Measurements from ENCODE around the gene ASAP2.

The ASAP2 gene

DNA sequence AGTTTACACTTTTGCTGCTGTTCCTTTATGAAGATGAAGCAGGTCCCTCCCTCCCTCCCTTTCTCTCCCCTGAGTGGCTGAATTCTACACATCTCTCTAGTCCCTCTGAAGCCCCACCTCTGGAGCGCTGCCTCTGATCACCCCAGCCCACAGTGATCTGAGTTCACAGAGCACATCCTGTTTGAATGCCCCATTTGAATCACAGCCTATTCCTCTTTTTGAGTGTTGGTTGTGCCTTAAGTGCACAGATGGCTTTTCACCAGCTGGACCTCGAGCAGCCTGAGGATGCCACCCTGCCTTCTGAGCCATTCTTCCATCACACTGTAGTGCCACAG is 129.6 kb downstream of the ASAP2 start:
- no peak for TF ChIP-seq Cebpa-rat (IDR thresholded peaks at IDR 0.05)
- Histone ChIP-seq H3K27ac (peak overlapping the region in 10 of 11 experiments; percentile 20 to 73 (median 50); a peak in 19 of 22 replicates), H3K4me2 (peak overlapping the region; percentile 49 to 74 (median 68)), H3K4me1 (peaks cover 54 to 65% (median 60%) of the 10 kb centered on the region in 10 experiments), H3K9ac (peak overlapping the region in 3 of 11 experiments; percentile 2 to 38 (median 25); a peak in 3 of 22 replicates), H3K27me3 (no peaks in the 10 kb centered on the region), H4K20me1 (no peaks in the 10 kb centered on the region), H3K9me3 (replicated peaks in 1 of 11) (no peaks in the 10 kb centered on the region), H3K4me3 (no peak overlapping the region), H3K36me3 (peaks cover 39 to 62% (median 52%) of the 10 kb centered on the region in 11 experiments)

DNA sequence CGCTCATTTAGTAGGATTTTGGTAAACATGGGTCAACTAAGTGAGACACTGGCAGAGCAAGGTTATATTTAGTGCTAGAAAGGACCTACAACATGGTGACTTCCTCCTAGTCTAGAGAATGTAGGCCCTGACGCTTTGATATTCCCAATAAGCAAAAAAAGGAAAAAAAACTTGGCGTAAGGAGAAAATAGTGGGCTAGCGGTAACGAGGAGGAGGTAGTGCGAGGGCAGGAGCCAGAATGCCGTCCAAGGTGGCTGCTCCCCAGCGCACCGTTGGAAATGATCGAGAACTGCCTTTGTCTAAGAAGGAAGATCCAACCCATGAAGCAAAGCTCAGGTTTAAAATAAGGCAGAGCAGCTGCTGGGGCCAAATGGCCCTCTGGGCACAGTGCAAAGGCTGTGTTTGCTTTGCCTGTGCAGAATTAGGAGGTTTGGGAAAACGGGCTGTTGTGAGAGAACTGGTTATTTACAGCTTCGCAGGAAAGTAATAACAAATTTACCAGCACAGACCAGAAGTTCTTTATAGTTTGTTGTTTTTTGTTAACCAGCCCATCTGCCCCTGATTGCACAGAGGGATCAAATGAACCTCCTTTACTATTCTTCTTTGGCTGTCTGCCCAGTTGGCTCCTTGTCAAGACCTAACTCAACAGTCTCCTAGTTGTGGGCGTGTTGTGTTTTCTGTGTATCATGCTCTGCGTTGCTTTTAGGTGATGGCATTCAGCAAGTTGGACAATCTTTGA is 130.1 kb downstream of the ASAP2 start:
- H3K4me3 ChIP-seq = no peak overlapping the region
- peak overlapping the region in 10 of 11 experiments; percentile 20 to 73 (median 50); a peak in 19 of 22 replicates for H3K27ac ChIP-seq
- H3K4me1 ChIP-seq = peaks cover 49 to 60% (median 54%) of the 10 kb centered on the region in 10 experiments
- H3K27me3 ChIP-seq = no peaks in the 10 kb centered on the region
- H3K9ac ChIP-seq = peak overlapping the region in 3 of 11 experiments; percentile 2 to 38 (median 25); a peak in 3 of 22 replicates
- H3K4me2 ChIP-seq = peak overlapping the region; percentile 49 to 74 (median 68)
- H4K20me1 ChIP-seq = no peaks in the 10 kb centered on the region
- H3K36me3 ChIP-seq = peaks cover 45 to 67% (median 57%) of the 10 kb centered on the region in 11 experiments
- H3K9me3 ChIP-seq (replicated peaks in 1 of 11) = no peaks in the 10 kb centered on the region; a peak in 1 of 22 replicates
- TF ChIP-seq Cebpa-rat (IDR thresholded peaks at IDR 0.05) = no peak

DNA sequence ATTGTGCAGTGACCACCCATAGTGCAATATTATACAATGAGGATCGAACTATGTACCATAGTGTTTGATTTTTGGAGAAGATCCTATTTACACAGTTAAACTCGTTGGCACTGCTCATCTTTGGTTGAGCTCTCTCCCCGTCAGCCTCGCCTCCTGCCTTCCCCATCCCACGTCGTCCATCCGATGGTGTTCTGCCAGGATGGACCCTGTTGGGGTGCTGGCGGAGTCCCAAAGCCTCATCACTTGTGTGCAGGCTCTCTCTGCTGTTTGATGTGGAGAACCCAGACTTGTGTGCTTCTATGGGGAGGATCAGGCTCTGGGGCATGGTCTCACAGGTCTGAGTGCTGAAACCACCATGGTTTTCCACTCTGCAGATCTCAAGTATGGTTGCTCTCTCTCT is 131.3 kb downstream of the ASAP2 start:
- Histone ChIP-seq H3K27ac (no peak overlapping the region), H4K20me1 (no peaks in the 10 kb centered on the region), H3K4me1 (peaks cover 38 to 48% (median 43%) of the 10 kb centered on the region in 10 experiments), H3K27me3 (no peaks in the 10 kb centered on the region), H3K4me3 (no peak overlapping the region), H3K9me3 (replicated peaks in 1 of 11) (peaks cover 0 to 9% (median 0%) of the 10 kb centered on the region in 11 experiments; a peak in 3 of 22 replicates), H3K36me3 (peaks cover 56 to 79% (median 67%) of the 10 kb centered on the region in 11 experiments), H3K9ac (no peak overlapping the region), H3K4me2 (no peak overlapping the region)
- TF ChIP-seq Cebpa-rat (IDR thresholded peaks at IDR 0.05) = no peak

DNA sequence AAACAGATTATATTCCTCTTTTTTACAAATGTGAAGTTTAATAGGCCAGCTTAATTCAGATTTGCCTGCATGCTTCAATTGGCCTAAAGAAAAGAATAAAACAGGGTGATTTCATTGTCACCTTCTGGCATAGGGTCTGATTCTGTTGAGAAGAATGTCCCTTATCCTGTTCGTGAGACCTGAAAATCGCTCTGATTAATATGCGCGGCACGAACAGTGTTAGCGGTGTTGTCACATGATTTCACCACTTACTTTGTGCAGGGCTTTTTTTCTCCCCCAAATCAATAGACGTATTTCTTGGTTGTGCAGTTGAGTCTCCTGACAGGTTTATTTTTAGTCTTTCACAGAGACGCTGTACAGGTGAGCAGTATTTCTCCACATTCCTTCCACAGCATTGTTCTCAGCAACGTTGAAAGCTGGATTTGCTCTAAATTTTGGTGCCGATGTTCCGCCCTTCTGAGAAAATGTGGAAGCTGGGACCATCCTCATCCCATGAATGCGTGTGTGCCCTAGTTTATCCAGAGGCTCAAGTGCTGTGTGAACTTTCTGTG is 134.8 kb downstream of the ASAP2 start:
- no peak for TF ChIP-seq Cebpa-rat (IDR thresholded peaks at IDR 0.05)
- Histone ChIP-seq H3K4me1 (peaks cover 7 to 15% (median 10%) of the 10 kb centered on the region in 10 experiments), H3K9me3 (replicated peaks in 1 of 11) (peaks cover 0 to 9% (median 0%) of the 10 kb centered on the region in 11 experiments; a peak in 3 of 22 replicates), H3K36me3 (peaks cover 85 to 99% (median 93%) of the 10 kb centered on the region in 11 experiments), H3K27me3 (no peaks in the 10 kb centered on the region), H3K4me2 (no peak overlapping the region), H4K20me1 (no peaks in the 10 kb centered on the region), H3K27ac (no peak overlapping the region), H3K9ac (no peak overlapping the region), H3K4me3 (no peak overlapping the region)

DNA sequence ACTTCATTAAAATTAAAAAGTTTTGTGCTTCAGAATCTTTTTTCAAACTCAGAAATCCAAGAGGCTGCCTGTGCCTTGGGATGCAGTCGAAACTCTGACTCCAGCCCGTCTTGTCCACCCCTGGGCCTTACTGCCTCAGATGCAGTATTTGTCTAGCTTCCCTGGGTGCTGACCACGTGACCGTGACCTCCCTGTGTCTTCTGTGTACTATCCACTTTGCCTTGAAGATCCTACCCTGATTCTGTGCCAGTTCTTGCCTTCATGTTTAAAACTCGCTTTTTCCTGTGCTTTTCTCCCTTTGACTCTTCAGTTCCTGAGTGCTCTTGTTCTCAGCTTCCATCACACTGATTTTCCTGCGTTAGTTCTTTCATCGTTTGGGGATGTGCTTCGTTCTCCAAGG is 136.0 kb downstream of the ASAP2 start:
- H3K9ac ChIP-seq = no peak overlapping the region
- no peaks in the 10 kb centered on the region for H4K20me1 ChIP-seq
- peaks cover 89 to 100% (median 98%) of the 10 kb centered on the region in 11 experiments for H3K36me3 ChIP-seq
- no peak for TF ChIP-seq Cebpa-rat (IDR thresholded peaks at IDR 0.05)
- no peak overlapping the region for H3K27ac ChIP-seq
- H3K9me3 ChIP-seq (replicated peaks in 1 of 11) = peaks cover 0 to 9% (median 0%) of the 10 kb centered on the region in 11 experiments; a peak in 3 of 22 replicates
- no peaks in the 10 kb centered on the region for H3K27me3 ChIP-seq
- no peak overlapping the region for H3K4me2 ChIP-seq
- H3K4me1 ChIP-seq = peaks cover 0 to 12% (median 0%) of the 10 kb centered on the region in 10 experiments; a peak in 3 of 20 replicates
- H3K4me3 ChIP-seq = no peak overlapping the region

DNA sequence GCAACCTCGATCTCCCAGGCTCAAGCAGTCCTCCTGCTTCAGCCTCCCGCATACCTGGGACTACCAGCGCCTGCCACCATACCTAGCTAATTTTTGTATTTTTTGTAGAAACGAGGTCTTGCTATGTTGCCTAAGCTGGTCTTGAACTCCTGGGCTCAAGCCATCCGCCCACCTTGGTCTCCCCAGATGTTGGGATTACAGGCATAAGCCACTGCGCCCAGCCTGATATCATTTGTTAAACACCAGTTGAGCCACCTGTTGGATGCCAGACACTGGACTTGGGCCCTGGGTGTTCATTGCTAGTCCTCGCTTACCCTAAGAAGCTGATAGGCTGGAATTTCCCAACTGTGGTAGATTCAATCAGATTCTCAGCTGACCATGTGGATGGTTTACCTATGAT is 136.9 kb downstream of the ASAP2 start:
- Histone ChIP-seq H4K20me1 (no peaks in the 10 kb centered on the region), H3K4me1 (peaks cover 0 to 12% (median 0%) of the 10 kb centered on the region in 10 experiments; a peak in 3 of 20 replicates), H3K27me3 (no peaks in the 10 kb centered on the region), H3K9me3 (replicated peaks in 1 of 11) (peaks cover 0 to 9% (median 0%) of the 10 kb centered on the region in 11 experiments; a peak in 3 of 22 replicates), H3K27ac (no peak overlapping the region), H3K9ac (no peak overlapping the region), H3K36me3 (peaks cover 81 to 100% (median 98%) of the 10 kb centered on the region in 11 experiments), H3K4me3 (no peak overlapping the region), H3K4me2 (no peak overlapping the region)
- TF ChIP-seq Cebpa-rat (IDR thresholded peaks at IDR 0.05) = no peak

DNA sequence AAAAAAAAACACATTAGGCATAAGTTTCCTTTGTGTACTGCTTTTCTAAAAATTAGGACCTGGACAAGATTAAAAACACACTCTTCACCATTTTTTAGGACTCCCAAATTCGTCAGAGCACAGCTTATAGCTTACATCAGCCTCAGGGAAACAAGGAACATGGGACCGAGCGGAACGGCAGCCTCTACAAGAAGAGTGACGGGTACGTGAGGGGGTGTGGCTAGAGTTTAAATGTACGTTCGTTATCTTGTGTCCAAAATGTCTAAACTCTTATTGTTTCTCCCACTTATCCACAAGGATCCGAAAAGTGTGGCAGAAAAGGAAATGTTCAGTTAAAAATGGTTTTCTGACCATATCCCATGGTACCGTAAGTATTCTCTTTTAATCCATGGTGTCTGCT is 137.8 kb downstream of the ASAP2 start:
- Histone ChIP-seq H3K4me2 (no peak overlapping the region), H4K20me1 (no peaks in the 10 kb centered on the region), H3K4me3 (no peak overlapping the region), H3K9me3 (replicated peaks in 1 of 11) (peaks cover 0 to 9% (median 0%) of the 10 kb centered on the region in 11 experiments; a peak in 3 of 22 replicates), H3K9ac (no peak overlapping the region), H3K4me1 (peaks cover 0 to 12% (median 0%) of the 10 kb centered on the region in 10 experiments; a peak in 3 of 20 replicates), H3K36me3 (peaks cover 77 to 100% (median 98%) of the 10 kb centered on the region in 11 experiments), H3K27ac (no peak overlapping the region), H3K27me3 (no peaks in the 10 kb centered on the region)
- TF ChIP-seq Cebpa-rat (IDR thresholded peaks at IDR 0.05) = no peak

DNA sequence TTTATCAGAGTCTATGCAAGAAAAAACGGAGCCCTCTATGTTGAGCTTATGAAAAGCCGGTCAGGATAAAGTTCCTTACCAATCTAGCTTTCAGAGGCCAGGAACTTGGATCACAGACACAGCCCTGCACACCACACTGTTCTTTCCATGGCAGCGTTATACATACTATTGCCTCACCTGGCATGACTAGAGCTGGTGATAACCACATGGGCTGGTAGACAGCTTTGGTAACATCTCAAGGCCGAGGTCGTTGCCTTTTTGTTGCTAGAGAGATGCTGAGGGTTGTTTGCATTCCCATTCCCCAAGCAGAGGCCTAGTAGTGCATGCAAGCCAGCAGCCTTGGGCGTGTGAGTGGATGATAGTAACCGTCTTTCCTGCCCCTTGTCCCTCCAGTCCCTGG is 138.7 kb downstream of the ASAP2 start:
- Histone ChIP-seq H3K4me3 (no peak overlapping the region), H3K9me3 (replicated peaks in 1 of 11) (peaks cover 0 to 9% (median 0%) of the 10 kb centered on the region in 11 experiments; a peak in 3 of 22 replicates), H3K36me3 (peaks cover 77 to 100% (median 98%) of the 10 kb centered on the region in 11 experiments), H3K27me3 (no peaks in the 10 kb centered on the region), H3K4me1 (peaks cover 0 to 12% (median 0%) of the 10 kb centered on the region in 10 experiments; a peak in 3 of 20 replicates), H3K27ac (no peak overlapping the region), H3K9ac (no peak overlapping the region), H4K20me1 (no peaks in the 10 kb centered on the region), H3K4me2 (no peak overlapping the region)
- TF ChIP-seq Cebpa-rat (IDR thresholded peaks at IDR 0.05) = no peak

DNA sequence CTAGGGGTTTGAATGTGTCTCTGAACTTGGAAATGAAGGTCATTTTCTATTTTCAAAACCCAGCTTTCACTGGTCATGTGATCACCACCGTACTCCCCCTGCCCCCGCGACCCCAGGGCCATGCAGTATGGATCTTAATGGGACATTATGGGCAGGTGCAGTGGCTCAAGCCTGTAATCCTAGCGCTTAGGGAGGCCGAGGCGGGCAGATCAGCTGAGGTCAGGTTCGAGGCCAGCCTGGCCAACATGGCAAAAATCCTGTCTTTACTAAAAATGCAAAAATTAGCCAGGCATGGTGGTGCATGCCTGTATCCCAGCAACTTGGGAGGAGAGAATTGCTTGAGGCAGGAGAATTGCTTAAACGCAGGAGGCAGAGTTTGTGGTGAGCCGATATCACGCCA is 139.4 kb downstream of the ASAP2 start:
- H3K27me3 ChIP-seq = no peaks in the 10 kb centered on the region
- H4K20me1 ChIP-seq = no peaks in the 10 kb centered on the region
- peaks cover 77 to 100% (median 98%) of the 10 kb centered on the region in 11 experiments for H3K36me3 ChIP-seq
- H3K4me1 ChIP-seq = peaks cover 0 to 12% (median 0%) of the 10 kb centered on the region in 10 experiments; a peak in 3 of 20 replicates
- no peak overlapping the region for H3K4me3 ChIP-seq
- H3K4me2 ChIP-seq = no peak overlapping the region
- no peak for TF ChIP-seq Cebpa-rat (IDR thresholded peaks at IDR 0.05)
- H3K27ac ChIP-seq = no peak overlapping the region
- H3K9me3 ChIP-seq (replicated peaks in 1 of 11) = peaks cover 0 to 9% (median 0%) of the 10 kb centered on the region in 11 experiments; a peak in 3 of 22 replicates
- no peak overlapping the region for H3K9ac ChIP-seq
